Stimulated activated naive CD4-positive, alpha-beta T cell treated with Interleukin-2 at 50 U/mL for 16 hours (primary cell): ENCODE results near the gene PEMT.

Source experiments
- DNase-seq: peaks from one replicate; lab custom pipeline; 2025; lab: John Stamatoyannopoulos, UW

PEMT gene

DNA sequence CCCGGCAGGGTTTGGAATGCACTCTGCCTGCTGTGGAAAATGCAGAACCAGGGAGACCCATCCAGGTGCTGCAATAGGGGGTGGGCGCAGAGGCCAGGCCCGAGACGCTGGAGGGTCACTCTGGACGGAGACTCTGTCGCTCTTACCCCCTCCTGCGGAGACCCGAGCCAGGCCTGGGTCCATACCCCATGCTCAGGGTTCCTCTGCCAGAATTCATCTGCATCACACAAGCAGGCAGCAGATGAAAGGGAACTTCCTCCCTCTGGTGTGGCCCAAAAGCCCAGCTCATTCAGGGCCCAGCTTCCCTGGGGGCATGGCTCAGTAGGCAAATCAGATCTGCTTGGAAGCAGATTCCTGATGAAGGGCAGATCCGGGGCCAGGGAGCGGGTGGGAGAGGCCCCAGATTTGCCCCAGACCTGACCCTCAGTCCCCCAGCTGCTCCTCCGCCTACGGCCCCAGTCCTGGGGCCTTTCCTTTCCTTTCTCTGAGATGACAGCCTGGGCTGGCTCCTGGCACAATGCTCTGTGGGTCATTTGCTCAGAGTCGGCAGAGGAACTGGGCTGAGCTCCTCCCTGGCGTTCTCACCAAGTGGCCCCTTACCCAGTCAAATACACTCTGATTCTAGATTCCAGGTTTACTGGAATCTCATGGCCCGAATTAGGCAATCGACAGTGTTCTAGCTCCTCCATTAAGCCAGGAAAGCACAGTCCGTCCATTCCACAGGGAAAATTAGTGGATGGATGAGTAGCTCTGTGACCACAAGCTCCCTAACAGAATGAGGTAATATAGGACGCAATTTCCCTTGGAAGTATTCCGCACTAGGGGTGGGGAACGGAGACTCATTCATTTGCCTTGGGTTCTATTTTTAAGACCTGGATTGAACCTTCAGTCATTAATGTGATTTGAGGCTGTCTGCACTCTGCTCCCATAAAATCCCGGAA is 76.2 kb downstream of the PEMT start:
- no peak for DNase-seq

DNA sequence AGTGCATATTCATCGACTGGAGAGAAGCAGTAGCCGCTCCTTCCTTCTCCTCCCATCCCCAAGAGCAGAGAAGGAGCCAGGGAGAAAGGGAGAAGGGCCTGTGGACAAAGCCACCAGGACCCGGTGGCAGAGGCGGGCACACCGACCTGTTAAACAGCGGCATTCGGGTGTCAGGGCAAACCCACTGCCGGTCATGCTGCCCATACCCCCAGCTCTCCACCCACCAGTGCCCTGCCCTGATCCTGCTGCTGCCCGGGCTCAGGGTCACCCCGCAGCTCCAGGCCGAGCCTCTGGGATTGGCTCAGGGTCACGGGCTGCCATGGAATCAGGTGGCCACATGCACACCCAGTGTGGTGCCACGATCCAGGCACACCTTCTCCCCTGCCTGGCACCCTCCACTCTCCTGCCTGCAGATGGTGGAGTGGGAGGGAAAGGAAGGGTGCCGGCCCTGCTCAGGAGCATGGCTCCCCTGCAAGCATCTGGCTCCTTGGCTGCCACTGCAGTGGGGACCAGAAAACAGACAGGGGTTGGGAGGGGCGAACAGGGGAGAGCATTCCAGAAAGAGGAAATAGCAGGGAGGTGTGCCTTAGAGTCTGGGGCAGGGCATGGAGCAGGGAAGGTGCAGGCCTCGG is 77.0 kb downstream of the PEMT start:
- DNase-seq, result no peak

DNA sequence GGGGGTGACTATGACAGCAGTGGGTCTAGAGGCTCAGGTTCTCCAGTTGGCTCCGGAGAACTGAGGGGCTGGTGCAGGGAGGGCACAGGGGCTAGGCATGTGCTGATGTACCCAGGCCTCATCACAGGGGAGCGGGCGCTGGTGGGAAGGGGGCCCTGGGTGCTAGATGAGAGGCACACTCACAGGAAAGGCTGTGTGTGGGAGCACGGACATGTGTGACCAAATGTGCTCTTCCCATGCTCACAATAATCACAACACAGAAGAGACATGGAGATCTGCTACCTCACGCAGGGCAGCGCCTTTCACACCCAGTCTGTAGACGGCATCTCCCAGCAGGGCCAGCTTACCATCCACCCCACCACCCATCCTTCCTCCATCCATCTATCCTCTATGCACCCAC is 77.9 kb downstream of the PEMT start:
- no peak for DNase-seq

DNA sequence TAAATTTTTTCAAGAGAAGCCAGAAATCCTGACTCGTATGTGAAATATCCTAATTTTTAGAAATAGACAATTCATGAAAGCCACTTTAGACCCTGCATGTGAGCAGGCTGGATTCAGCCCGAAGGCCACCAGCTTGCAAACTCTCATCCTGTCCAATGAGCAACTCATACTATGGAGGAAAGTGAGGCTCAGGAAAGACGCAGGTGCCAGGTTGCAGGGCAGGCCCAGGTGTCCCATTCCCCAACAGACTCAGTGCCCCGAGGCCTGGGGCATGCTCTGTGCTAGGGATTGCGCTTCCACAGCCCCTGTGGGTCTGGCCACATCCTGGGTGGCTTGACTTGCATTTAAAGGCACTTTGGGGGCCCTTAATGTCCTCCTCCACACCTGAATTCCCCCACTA is 78.6 kb downstream of the PEMT start:
- DNase-seq, result no peak

DNA sequence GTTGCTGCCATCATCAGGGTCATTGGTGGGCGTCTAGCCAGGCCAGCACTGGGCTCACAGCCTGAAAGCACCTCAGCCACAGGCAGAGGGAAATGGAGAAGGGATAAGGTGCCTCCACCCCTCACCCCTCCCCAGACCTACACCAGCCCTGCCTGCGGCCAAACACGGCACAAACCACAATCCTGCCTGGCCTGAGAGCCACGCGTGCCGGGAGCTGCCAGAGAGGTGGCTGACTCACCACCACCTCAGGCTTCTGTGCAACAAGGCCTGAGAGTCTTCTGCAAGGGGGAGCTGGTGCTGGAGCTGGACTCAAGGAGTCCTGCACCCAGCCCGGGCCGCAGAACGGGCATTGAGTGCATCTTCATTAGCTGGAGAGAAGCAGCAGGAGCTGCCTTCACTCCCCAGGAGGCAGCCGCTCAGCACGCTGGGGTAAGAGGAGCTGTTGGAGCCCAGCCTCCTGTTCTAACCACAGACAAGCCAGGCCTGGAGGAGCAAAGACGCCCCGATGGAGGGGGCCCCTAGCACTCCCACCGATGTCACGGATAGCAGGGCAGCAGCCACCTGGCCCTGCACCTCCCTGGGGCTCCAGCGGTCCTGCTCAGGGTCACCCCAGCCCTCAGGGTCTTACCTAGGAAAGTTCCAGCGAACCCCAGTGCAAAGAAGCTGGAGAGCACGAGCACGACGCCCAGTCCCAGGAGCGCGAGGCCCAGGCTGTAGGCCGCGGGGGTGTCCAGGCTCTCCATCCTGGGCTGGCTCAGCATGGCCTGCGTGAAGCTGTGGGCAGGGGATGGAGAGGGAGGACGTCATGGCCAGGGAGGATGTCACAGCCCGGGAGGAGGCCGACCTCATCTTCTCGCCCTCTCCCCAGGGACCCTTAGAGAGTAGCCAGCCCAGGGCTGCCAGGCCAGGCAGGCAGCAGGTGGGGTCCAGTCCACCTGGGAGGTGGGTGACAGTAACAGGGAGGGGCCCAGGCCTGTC is 79.3 kb downstream of the PEMT start:
- no peak for DNase-seq

DNA sequence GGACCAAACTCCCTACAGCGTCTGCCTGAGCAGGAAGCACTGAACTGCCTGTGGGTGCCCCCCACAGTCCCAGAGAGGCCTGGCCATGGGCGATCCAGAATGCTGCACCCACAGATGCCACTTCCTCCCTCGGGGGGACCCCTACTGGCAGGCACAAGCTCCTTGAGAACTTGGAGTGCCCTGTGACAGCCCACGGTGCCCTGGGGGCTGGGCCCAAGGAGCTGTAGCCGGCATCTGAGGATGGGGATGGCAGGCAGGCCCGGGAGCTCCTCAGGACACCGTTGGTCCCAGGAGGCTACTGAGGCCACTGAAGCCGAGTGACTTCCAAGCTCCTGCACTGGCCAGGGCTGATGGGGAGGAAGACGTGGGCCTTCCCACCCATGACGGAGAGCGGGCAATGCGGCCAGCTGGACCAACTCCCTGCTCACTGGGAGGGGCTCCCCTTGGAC is 80.2 kb downstream of the PEMT start:
- no peak for DNase-seq

DNA sequence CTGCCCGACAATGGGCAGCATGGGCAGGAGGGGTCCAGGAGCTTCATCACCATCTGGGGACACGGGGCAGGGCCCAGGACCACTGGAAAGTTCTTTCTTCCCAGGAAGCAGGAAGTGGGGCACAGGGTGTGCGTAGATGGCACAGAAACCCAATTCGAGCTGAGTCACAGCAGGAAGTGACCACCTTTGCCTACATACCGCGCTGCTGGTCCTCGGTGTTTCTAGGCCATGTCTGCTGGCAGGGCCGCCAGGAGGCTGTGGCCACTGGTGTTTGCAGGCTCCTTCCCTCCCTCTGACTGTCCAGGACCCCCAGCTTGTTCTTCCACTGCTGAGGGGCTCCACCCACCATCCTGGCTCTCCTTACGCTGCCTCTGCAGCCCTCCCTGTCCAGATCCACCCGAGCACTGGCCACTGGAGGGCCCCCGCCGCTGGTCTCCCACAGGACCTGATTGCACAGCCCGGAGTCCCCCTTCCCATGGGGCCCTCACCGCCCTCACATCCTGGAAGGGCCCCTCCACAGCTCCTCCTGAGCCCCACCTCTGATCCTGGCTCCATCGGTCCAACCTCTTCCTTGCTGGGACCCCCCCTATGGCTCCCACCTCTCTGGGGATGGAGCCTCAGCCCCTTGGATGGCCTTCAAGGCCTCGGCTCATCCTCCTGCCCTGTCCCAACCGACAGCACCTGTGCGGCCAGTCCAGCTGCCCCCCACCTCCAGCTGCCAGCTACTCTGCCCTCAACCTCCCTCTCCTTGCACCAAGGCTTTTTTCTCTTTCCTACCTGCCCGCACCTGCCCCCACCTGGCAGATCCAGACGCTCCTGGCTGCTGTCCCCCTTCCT is 80.8 kb downstream of the PEMT start:
- DNase-seq, result no peak

DNA sequence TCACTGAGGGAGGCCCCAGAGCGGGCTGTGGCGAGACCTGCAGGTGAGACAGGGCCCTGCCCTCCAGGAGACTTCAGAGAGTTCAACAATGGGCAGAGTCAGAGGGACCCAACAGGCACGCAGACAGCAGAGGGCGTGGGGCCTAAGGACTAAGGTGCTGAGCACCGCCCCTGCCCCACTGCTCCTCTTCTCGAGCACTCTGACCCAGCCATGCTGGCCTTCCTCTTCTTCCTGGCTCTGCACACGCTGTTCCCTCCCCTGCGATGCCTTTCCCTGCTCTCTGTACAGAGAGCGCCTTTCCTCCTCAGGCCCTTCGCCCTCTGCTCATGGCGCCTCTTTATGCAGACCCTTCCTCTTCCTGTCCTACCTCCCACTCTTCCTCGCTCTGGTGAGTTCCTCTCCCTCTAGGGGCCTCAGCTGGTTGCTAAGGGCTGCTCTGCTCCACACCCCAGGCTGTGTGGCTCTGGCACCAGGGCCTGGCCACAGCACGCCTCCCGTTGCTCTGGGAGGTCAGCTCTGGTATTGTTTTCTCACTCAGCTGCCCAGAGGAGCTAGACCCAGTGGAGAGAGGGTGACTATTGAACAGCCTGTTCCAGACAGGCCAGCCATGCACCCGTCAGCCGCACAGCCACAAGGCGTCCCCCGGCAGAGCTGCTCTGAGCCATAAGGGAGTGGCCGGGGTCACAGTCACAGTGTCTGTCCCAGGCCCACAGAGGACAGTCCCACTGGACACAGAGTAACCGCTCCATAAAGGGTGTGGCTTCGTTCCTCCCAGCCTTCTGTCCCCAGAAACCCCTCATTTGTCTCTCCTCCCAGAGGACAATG is 81.7 kb downstream of the PEMT start:
- DNase-seq, result no peak

DNA sequence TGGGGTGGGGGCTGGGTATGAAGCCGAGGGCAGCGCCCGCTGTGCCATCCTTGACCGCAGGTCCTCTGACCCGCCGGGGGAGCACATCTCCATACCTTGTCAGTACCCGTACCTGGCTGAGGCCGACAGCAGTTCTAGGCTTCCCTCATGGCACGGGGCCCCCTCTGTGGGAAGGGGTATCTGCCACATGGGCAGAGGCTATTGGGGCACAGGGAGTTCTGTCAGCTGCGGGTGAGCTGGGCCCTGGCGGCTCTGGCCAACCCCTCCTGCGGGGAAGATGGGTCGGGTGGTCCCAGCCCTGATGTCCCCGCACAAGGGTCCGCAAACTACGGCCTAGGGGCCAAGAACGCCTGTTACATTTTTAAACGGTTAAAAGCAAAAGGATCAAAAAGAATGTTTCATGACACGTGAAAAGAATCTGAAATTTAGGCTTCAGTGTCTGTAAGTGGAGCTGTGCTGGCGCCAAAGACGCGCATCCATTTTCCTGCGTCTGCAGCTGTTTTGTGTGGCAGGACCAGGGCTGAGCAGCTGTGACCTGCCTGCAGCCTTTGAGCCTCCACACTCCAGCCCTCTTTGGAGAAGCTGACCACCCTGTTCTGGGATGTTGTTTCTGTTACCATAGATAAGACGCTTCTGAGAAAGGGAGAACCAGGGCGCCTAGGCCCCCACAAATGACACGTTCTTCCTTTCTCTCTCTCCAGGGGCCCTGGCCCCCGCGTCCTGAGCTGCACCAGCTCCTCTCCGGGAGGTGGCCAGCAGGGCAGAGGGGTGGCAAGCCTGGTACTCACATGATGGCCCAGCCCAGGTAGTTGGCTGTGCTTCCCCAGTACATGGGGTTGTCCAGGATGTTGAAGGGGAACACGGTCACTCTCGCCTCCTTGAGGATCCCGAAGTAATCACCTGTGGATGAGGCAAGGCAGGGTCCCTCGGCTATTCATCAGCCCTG is 82.6 kb downstream of the PEMT start:
- DNase-seq, result no peak

DNA sequence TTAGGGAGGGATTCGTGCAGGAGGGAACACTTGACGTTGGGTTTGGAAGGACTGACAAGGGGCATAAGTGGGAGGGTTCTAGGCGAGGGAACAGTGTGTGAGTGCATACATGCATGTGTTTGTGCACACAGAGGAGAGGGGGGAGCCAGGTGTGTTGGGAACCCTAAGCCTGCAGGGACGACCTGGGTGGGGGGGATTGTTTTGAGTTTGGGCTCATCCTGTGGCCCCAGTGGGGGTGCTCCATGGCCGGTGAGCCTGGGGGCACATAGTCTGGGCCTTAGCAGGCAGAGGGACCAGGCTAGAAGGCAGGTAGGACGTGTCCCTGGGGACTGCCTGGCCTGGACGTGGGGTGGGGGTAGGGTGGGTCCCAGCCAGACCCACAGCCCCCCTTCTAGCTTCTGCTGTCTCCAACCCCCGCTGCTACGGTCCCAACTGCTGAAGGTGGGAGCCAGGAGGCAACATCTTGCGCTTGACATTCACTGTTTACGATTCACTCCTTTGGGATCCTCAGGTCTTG is 83.4 kb downstream of the PEMT start:
- DNase-seq, result no peak

DNA sequence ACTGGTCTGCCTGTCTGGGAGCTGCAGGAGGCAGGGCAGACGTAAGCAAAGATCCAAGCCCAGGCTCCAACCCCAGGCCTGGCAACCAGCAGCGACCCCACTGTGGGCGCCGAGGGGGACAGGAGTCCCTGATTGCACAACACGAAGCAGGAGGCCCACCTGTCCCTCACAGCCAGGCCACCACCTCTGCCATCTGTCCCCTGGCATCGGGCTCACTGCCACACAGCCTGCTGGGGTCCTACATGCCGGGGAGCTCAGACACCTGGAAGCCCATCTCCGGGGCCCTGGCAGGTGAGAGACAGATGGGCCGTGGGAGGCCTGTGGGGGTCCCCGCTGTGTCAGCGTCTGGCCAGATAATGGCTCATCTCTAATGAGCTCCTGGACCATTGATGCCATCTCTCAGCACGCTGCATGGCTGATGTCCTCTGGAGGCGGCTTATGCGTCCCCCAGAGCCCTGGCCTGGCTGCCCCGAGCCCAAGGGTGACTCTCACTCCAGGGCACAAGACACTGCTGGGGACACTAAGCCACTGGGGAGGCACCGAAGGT is 84.0 kb downstream of the PEMT start:
- DNase-seq, result no peak

DNA sequence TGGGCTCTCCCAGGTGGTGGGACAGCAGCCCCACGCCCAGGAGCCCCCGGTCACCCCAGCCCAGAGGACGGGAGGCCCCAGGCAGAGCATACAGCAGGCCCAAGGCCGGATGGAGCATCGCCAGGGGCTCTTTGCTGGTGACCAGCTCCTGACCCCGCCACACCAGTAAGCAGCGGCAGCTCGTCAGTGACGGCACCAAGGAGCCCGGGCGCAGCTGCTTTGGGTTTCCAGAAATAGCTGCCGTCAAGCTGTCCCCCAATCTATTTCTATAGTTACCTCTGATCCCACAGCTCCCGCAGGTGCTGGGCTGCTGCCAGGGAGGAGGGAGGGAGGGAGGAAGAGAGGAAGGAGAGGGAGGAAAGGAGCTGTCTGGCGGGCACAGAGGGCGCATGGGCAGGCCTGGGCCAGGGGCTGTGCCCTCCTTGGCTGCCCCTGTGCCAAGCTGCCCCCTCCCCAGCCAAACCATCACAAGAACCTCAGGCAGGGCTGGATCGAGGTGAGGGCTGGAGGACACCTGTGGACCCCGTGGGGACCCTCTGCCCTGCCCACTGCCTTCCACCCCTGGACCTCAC is 84.5 kb downstream of the PEMT start:
- no peak for DNase-seq

DNA sequence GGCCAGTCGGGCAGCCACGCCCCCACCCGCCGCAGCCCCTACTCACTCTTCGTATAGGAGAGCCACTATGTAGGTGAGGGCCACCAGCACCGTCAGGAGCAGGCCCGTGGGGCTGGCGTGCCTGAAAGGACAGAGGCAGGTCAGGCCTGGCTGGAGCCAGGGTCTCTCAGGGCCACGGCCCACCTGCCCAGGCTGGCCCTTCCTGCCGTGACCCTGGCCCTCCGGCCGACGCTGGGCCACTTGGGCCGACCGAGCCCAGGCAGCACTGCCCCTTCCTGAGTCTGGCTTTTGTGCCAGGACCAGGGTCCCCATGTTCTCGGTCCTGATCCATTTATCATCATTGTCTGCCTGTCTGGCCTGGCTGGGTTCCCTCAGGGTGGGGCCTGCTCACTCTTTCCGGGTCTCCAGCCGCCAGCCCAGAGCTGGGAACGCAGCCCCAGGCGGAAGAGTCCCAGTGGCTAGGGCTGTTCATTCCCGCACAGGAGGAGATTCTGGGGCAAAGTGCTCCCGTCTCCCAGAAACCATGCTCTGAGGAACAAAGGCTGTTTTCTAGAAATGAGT is 85.2 kb downstream of the PEMT start:
- no peak for DNase-seq

DNA sequence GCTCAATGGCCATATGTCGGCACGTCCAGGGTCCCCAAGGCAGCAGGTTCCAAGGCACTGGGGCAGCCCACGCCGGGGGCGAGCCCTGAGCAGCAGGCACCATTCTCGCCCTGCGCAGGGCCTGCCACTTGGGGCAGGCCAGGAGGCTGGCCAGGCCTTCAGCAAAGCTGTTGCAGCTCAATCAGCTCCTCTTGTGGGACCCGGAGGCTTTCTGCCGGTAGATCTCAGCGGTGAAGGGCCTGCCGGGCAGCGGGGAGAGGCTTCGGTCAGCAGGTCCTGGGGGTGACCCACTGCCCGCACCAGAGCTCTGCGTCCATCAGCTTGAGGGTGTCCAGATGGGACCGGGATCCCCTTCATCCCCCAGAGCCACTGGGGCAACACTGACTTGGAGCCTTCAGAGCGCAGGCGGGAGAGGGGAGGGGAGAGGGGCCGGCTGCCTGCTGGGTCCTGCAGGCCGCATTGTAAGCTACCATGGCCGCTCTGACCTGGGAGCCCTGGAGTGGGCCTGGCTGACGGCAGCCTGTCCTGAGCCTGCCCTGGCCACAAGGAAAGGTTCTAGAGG is 85.8 kb downstream of the PEMT start:
- DNase-seq, result no peak

DNA sequence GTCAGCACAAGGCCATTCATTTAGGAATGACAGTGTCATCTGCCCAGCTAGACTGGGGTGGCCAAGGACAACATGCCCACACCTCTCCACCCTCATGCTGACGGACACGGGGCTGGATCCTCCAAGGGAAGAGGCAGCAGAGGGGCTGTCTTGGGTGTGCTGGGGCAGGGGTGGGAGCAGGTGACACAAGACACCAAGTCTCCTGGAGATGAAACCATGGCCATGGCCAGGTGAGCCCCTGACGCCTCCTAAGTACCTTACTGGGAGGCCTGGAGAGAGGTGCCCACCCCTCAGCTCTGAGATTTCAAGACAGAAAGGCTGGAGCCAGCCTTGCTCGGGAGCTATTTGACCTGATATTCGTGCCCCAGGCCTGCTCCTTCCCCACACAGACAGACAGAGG is 86.4 kb downstream of the PEMT start:
- DNase-seq, result no peak

DNA sequence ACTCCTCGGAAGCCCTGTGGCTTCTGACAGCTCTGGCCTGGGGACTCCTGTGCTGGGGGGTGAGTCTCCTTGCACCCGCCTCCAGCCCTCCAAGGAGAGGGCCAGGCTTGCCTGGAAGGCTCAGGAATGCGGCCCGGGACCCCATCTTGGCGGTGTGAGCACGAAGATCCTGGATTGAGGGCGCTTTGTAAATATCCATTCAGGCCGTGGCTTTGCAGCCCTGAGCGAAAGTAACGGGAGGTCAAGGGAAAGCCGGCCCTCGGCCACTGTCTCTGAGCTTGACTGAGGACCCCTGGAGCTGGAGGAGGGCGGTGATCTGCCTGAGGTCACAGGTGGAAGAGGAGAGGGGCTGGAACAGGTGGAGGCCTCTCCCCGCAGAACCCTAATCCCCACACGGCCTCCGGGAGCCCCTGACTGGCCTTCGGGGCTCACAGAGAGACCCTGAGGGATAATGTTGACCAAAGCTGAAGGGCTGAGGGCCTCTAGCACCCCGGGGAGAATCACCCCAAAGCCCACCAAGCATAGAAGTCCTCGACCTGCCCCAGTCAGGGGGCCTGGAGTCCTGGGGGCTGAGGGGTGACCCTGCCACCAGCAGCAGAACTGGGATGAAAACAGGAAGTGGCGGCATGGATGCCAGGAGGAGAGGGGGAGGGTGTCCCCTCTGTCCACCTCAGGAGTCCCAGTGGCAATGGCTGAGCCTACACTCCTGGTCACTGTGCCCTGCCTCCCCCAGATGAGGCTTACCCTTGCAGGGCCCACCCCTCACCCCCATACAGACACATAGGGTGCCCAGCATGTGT is 87.0 kb downstream of the PEMT start:
- DNase-seq, result no peak

DNA sequence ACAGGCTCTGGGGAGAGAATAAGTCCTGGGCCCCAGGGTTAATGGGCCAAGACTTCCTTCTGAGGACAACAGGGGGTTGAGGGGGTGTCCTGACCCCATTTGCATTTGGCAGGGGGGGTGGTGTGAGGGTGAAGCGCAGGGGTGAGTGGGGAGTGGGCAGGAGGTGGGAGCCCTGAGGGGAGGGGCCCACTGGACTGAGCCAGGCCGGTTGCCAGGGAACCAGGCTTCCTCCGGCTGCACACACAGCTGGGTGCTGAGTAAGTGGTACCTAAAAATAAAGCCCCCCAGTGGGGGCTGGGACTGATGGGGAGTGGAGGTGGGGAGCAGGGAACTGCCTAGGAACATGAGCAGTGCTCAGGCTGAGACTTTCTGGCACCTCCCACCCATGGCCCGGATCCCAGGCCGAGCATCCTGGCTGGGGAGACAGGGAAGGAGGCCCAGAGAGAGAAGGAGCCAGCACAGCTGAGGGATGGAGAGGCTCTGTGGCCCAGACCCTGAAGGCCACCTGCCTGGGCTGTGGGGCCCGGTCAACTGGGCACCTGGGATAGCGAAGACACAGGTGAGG is 87.9 kb downstream of the PEMT start:
- DNase-seq, result no peak
